Skeletal muscle tissue (tissue), 4 donors: ENCODE results near the gene SLC27A6. TPM values are rescaled to one million over a fixed set of nuclear protein-coding genes. Genes with fewer than 3 reads are reported as not detected.
"Not testable (repeated sequence)": the region's sequence is repeated elsewhere in the genome, so short reads cannot be mapped to it uniquely, and the experiment has no call there.

ENCODE experiments used
- H3K27ac ChIP-seq: one replicate; pipeline ENCODE4 v1.7.0; 2013; ENCODE audit warnings: mild to moderate bottlenecking, low read depth, low read length, inconsistent platforms
- H3K27me3 ChIP-seq, 3 donors: one replicate each; pipeline ENCODE4 v1.7.0; 2013; ENCODE audit warnings: low read length in 3 of 3; ENCODE audit not compliant: control insufficient read depth in 3 of 3, insufficient read depth in 3 of 3
- H3K36me3 ChIP-seq, 3 donors: one replicate each; pipeline ENCODE4 v1.7.0; 2013; ENCODE audit warnings: low read length in 3 of 3; ENCODE audit not compliant: control insufficient read depth in 3 of 3, insufficient read depth in 3 of 3
- H3K4me1 ChIP-seq, 3 donors: one replicate each; pipeline ENCODE4 v1.7.0; 2013; ENCODE audit warnings: low read length in 3 of 3, mild to moderate bottlenecking in 3 of 3; ENCODE audit not compliant: control insufficient read depth in 3 of 3, insufficient read depth in 3 of 3
- H3K4me3 ChIP-seq, 3 donors: one replicate each; pipeline ENCODE4 v1.7.0; 2013; ENCODE audit warnings: low read length in 3 of 3
- H3K9ac ChIP-seq, 3 donors: one replicate each; pipeline ENCODE4 v1.7.0; 2013; ENCODE audit warnings: low read length in 3 of 3, mild to moderate bottlenecking in 3 of 3, moderate library complexity in 2 of 3, low read depth in 1 of 3
- H3K9me3 ChIP-seq, 3 donors: one replicate each; pipeline ENCODE4 v1.7.0; 2013; ENCODE audit warnings: low read length in 3 of 3; ENCODE audit not compliant: control insufficient read depth in 3 of 3
- total RNA-seq: library from RNA; depleted of rRNA; stranded (reverse); fragments of >200 nt; gene quantifications from one replicate; pipeline ENCODE4 v1.2.3, GENCODE V29; 2014
- donor health status: Osteomylitis.

Gene SLC27A6
- total RNA-seq, 1 donor from 2014 or later, result 1.6 TPM

DNA sequence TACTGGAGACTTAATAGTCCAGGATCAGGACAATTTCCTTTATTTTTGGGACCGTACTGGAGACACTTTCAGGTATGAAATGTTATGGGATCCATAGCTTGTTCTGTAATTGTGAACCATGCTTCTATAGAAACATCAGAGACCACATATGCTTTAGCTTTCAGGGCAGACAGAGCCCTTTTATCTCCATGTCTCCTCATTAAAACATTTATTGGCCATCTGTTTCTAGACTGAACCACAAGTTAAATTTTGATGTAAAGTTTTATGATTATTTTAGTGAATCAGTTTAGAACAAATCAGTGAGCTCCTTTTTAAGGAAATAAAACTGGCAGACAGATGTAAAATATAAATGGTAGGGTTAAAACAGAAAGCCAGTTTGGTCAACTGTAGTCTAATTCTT, 62.0 kb downstream of the SLC27A6 start:
- Histone ChIP-seq H3K9me3 (no peaks in the 10 kb centered on the region), H3K27ac (no peak overlapping the region), H3K4me1 (no peaks in the 10 kb centered on the region), H3K27me3 (no peaks in the 10 kb centered on the region), H3K9ac (no peak overlapping the region), H3K36me3 (no peaks in the 10 kb centered on the region), H3K4me3 (no peak overlapping the region)

DNA sequence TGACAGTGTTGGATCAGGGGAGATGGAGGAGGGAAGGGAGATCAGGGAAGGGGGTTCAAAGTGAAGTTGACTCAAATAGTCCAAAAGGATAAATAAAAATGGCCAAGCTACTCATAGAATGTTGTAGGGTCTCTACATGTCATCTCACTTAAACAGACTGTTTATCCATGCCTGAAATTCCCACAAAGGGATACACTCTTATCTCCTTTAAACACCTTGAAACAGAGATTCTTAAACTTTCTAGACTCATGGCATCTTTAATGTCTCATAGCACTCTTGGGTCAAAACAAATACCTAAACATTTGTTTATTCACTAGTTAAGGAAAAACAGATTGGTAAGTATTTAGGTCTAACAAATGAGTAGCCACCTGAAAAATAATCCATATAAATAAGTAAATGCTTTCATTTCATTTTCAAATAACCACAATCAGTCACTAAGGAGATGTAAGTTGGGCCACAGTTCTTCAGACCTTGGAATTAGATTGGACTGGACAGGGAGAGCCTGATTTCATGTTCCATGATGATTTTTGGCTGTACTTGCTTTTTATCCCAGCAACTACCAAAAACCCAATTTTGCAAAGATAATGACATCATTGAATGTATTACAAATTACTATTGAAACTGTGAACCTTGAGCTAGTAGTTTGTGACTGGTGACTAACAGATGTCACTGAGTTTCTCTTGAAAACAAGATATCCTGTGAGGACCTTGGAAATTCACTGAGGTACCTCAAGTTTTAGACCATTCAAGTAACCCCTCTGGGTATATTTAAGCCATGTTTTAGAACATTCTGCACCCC, 66.8 kb downstream of the SLC27A6 start:
- Histone ChIP-seq H3K9ac (no peak overlapping the region), H3K27me3 (no peaks in the 10 kb centered on the region), H3K9me3 (no peaks in the 10 kb centered on the region), H3K4me1 (no peaks in the 10 kb centered on the region), H3K4me3 (no peak overlapping the region), H3K27ac (no peak overlapping the region), H3K36me3 (no peaks in the 10 kb centered on the region)

DNA sequence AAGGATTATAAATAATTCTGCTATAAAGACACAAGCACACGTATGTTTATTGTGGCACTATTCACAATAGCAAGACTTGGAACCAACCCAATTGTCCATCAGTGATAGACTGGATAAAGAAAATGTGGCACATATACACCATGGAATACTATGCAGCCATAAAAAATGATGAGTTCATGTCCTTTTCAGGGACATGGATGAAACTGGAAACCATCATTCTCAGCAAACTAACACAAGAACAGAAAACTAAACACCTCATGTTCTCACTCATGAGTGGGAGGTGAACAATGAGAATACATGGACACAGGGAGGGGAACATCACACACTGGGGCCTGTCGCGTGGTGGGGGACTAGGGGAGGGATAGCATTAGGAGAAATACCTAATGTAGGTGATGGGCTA, 71.0 kb downstream of the SLC27A6 start:
- H3K4me3 ChIP-seq, H3K4me1 ChIP-seq, H3K9ac ChIP-seq, H3K27ac ChIP-seq, H3K27me3 ChIP-seq, H3K9me3 ChIP-seq, H3K36me3 ChIP-seq: not testable (repeated sequence)

DNA sequence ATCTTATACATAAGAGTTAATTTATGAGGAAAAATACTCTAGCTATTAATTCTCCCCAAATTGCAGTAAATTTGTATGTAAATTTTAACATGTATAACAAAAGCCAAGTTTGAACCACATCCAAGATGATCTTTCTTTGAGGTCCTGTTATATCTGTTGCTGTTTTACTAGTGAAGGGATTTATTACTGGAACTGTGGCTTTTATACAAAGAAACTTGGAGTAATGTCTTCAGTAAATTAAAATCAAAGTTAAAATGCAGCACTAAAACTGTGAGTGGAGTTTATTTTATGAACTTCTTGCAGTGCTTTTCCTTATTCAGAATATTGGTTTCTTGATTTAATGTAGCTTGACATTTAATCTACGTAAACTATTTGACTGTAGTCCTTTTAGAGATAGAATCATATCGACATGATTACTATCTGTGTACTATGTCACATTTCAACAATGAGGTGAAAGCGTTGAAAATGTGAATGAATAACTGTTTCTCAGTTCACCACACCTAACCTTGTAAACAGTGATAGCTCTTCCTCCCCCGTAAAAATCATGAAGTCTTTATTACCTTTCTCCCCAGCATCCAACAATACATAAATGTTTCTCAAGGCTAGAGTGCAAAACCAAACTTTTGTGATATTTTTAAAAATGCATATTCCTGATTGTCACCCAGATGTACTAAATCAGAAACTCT, 76.1 kb downstream of the SLC27A6 start:
- Histone ChIP-seq H3K4me3 (no peak overlapping the region), H3K9ac (no peak overlapping the region), H3K27ac (no peak overlapping the region), H3K4me1 (no peaks in the 10 kb centered on the region), H3K9me3 (peaks cover 0 to 2% (median 0%) of the 10 kb centered on the region in 3 donors), H3K36me3 (no peaks in the 10 kb centered on the region), H3K27me3 (no peaks in the 10 kb centered on the region)

DNA sequence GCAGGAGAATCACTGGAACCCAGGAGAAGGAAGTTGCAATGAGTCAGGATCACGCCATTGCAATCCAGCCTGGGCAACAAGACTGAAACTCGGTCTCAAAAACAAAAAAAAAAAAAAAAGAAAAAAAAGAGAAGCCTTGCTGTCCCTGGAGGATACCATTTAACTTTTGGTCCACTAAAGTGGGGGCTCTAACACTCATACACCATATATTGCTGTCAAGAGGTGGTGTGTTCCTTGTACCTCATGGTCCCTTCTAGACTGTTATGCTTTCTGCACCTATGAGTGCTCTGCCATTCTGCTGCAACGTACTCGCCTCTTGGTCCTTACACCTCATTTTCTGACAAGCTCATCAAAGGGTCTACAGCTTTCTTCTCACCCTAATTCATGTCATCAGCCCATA, 77.0 kb downstream of the SLC27A6 start:
- no peak overlapping the region for H3K27ac ChIP-seq
- no peak overlapping the region for H3K4me3 ChIP-seq
- H3K27me3 ChIP-seq, result no peaks in the 10 kb centered on the region
- H3K9ac ChIP-seq, result no peak overlapping the region
- H3K4me1 ChIP-seq, result no peaks in the 10 kb centered on the region
- H3K36me3 ChIP-seq, result no peaks in the 10 kb centered on the region
- H3K9me3 ChIP-seq, result peaks cover 0 to 2% (median 0%) of the 10 kb centered on the region in 3 donors

DNA sequence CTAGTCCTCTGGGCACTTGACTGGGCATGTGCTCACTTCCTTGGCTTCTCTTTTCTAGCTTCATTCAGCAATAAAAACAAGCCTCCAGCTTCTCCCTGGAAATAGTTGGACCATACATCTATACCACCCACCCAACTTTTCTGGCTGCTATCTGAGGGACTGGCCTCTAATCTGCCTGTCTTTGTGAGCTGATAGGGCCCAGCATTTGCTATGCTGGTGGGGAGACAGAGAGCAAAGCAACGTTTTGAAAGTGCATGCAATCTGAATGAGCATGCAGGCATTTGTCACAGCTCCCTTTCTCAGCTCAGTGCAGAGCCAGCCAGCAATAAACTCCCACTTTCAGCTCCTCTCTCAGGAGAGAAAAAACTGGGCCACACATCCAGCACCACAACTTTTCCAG, 78.6 kb downstream of the SLC27A6 start:
- Histone ChIP-seq H3K27ac (no peak overlapping the region), H3K9ac (no peak overlapping the region), H3K27me3 (no peaks in the 10 kb centered on the region), H3K36me3 (no peaks in the 10 kb centered on the region), H3K4me1 (no peaks in the 10 kb centered on the region), H3K9me3 (peaks cover 0 to 2% (median 0%) of the 10 kb centered on the region in 3 donors), H3K4me3 (no peak overlapping the region)

DNA sequence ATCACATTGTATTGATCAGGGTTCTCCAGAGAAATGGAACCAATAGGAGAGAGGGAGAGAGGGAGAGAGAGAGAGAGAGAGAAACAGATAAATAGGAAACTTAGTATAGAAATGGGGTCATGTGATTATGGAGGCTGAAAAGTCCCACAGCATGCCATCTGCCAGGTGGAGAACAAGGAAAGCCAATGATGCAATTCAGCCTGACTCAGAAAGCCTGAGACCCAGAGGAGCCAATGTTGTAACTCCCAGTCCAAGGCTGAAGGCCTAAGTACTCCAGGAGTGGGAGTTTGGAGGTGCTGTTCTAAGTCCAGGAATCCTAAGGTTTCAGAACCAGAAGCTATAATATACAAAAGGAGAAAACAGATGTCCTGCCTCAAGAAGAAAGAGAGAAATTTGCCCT, 80.9 kb downstream of the SLC27A6 start:
- no peaks in the 10 kb centered on the region for H3K4me1 ChIP-seq
- no peak overlapping the region for H3K9ac ChIP-seq
- H3K9me3 ChIP-seq, result peaks cover 0 to 2% (median 0%) of the 10 kb centered on the region in 3 donors
- H3K36me3 ChIP-seq, result no peaks in the 10 kb centered on the region
- H3K27me3 ChIP-seq, result no peaks in the 10 kb centered on the region
- H3K27ac ChIP-seq, result no peak overlapping the region
- H3K4me3 ChIP-seq, result no peak overlapping the region

DNA sequence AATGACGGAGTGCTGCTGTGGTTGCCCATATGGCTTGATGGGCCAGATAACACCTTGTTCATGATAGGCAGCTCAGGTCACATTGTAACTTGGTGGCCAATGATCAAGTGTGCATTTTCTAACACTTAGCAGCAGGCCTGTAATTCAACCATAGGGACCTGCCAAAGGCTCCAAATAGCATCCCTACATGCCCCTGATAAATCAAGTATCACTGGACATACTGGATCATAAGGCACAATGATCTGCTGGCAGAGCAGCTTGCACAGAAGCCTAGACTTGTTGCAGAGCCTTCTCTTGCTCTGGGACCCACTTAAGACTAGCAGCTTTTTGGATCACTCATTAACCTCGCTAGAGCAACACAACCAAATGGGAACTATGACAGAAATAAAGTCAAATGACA, 83.2 kb downstream of the SLC27A6 start:
- H3K9me3 ChIP-seq, result peaks cover 0 to 2% (median 0%) of the 10 kb centered on the region in 3 donors
- H3K9ac ChIP-seq, result no peak overlapping the region
- H3K4me3 ChIP-seq, result no peak overlapping the region
- no peaks in the 10 kb centered on the region for H3K36me3 ChIP-seq
- no peaks in the 10 kb centered on the region for H3K4me1 ChIP-seq
- no peak overlapping the region for H3K27ac ChIP-seq
- no peaks in the 10 kb centered on the region for H3K27me3 ChIP-seq

DNA sequence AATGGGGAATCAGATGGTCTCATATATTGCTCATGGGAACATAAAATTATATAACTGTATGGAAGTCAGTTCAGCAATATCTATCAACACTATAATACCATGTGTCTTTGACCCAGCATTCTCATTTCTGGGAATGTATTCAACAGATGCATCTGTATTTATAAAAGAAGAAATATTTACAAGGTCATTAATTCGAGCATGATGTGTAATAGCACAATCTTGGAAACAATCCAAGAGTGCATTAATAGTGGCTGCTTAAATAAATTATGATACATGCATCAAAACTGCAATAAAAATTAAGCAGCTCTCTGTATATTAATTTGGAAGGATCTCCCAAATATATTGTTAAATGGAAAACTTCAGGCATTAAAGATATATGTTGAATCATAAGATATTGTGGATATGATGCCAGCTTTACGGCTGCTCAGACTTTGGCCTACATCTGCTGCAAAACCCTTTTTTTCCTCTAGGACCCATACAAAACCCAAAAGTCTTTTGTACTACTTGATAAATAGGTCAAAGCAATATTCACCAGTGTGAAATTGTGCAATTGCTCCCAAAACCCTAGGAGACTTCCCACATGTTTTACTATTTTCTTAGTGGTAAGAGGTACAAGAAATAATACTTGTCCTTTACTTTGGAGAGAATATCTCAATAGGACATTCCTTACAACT, 84.0 kb downstream of the SLC27A6 start:
- H3K36me3 ChIP-seq, result no peaks in the 10 kb centered on the region
- no peaks in the 10 kb centered on the region for H3K27me3 ChIP-seq
- H3K4me3 ChIP-seq, result no peak overlapping the region
- H3K9ac ChIP-seq, result no peak overlapping the region
- H3K9me3 ChIP-seq, result no peaks in the 10 kb centered on the region
- no peaks in the 10 kb centered on the region for H3K4me1 ChIP-seq
- H3K27ac ChIP-seq, result no peak overlapping the region

DNA sequence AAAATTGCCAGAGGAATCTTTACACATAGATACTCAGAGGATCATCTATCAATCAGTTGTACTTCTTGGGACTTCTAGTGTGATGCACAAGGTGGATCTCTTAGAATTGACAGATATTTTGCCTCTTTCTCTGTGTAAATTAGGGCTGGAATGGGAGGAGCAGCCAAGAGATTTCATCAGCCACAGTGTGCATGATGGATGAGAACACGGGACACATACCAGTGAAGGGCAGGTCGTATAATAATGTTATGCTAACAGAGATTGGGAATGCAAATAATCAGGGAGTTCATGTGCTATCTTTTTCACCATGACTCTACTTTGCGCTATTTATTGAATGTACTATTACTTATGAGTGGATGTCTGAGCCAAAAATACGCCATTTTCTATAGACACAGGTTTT, 86.0 kb downstream of the SLC27A6 start:
- Histone ChIP-seq H3K27me3 (no peaks in the 10 kb centered on the region), H3K9me3 (no peaks in the 10 kb centered on the region), H3K9ac (no peak overlapping the region), H3K36me3 (no peaks in the 10 kb centered on the region), H3K27ac (no peak overlapping the region), H3K4me3 (no peak overlapping the region), H3K4me1 (no peaks in the 10 kb centered on the region)
